HEK293 (cell line): ENCODE results near the gene PTGER4.

Experiments used
- CTCF ChIA-PET: fragments of 350-600 bp; formaldehyde crosslinking; extraction: SDS; loops from one replicate; lab custom pipeline; 2021; ENCODE audit warnings: antibody characterized with exemption; lab: Yijun Ruan, JAX
- POLR2A ChIA-PET: fragments of 300-600 bp; formaldehyde crosslinking; extraction: SDS; loops from one replicate; lab custom pipeline; 2020; ENCODE audit warnings: antibody characterized with exemption, inconsistent platforms; lab: Yijun Ruan, JAX
- H3K27ac ChIP-seq: fragments of 200-500 bp; sonication (Bioruptor generic); 2 replicates; pipeline ENCODE4 v1.5.1; 2014; ENCODE audit warnings: low read depth, low read length, control low read depth, inconsistent platforms; ENCODE audit errors: extremely low read depth
- H3K36me3 ChIP-seq, 2 experiments: fragments of 200-500 bp in 1 of 2; sonication (Bioruptor generic) in 1 of 2; 1 replicate in 1 of 2; 2 replicates in 1 of 2; pipeline ENCODE4 v1.5.1; 2014 to 2017; ENCODE audit warnings: inconsistent platforms in 2 of 2, low read length in 2 of 2; ENCODE audit not compliant: control insufficient read depth in 2 of 2, insufficient read depth in 1 of 2
- H3K4me1 ChIP-seq: fragments of 200-500 bp; sonication (Bioruptor generic); 2 replicates; pipeline ENCODE4 v1.5.1; 2014; ENCODE audit warnings: mild to moderate bottlenecking, low read length, inconsistent platforms; ENCODE audit not compliant: control insufficient read depth, insufficient read depth
- H3K4me3 ChIP-seq: 2 replicates; pipeline ENCODE4 v1.5.1; 2011; ENCODE audit warnings: low read depth, mild to moderate bottlenecking, control low read depth, low read length, moderate library complexity
- H3K9me3 ChIP-seq: fragments of 200-500 bp; sonication (Bioruptor generic); 2 replicates; pipeline ENCODE4 v1.5.1; 2014; ENCODE audit warnings: low read depth, low read length, inconsistent platforms; ENCODE audit not compliant: control insufficient read depth, insufficient read depth
- GLI2 ChIP-seq: fragments of 450-650 bp; formaldehyde crosslinking; IDR thresholded peaks from 2 replicates; pipeline ENCODE4; 2017; ENCODE audit warnings: missing biosample characterization, missing genetic modification characterization, low read depth, borderline replicate concordance
- HOXA7 ChIP-seq: sonication (generic); formaldehyde crosslinking; IDR thresholded peaks from 2 replicates; pipeline ENCODE4 v1.8.1; 2022; ENCODE audit warnings: missing genetic modification reagents, borderline replicate concordance
- PRDM1 ChIP-seq: fragments of 450-650 bp; formaldehyde crosslinking; IDR thresholded peaks from 2 replicates; pipeline ENCODE4; 2016; ENCODE audit warnings: missing biosample characterization, missing genetic modification characterization
- WT1 ChIP-seq: fragments of 450-650 bp; formaldehyde crosslinking; IDR thresholded peaks from 2 replicates; pipeline ENCODE4 v1.5.1; 2016; ENCODE audit warnings: missing biosample characterization, missing genetic modification characterization
- ZBTB11 ChIP-seq: fragments of 450-650 bp; formaldehyde crosslinking; conservative IDR thresholded peaks from 2 replicates; pipeline ENCODE4 v1.5.1; 2016; ENCODE audit warnings: low read depth, missing biosample characterization, missing genetic modification characterization
- ZBTB20 ChIP-seq: fragments of 450-650 bp; formaldehyde crosslinking; IDR thresholded peaks from 2 replicates; pipeline ENCODE4 v1.5.1; 2016; ENCODE audit warnings: missing biosample characterization, missing genetic modification characterization
- ZNF223 ChIP-seq: fragments of 450-650 bp; formaldehyde crosslinking; IDR thresholded peaks from 2 replicates; pipeline ENCODE4 v1.5.1; 2016; ENCODE audit warnings: missing biosample characterization, missing genetic modification characterization
- ZNF239 ChIP-seq: fragments of 450-650 bp; formaldehyde crosslinking; IDR thresholded peaks from 2 replicates; pipeline ENCODE4 v1.5.1; 2016; ENCODE audit warnings: missing biosample characterization, missing genetic modification characterization
- ZNF394 ChIP-seq: fragments of 450-650 bp; formaldehyde crosslinking; IDR thresholded peaks from 2 replicates; pipeline ENCODE4 v1.5.1; 2016; ENCODE audit warnings: missing biosample characterization, missing genetic modification characterization, mild to moderate bottlenecking, moderate library complexity, borderline replicate concordance
- ZNF423 ChIP-seq: fragments of 450-650 bp; formaldehyde crosslinking; IDR thresholded peaks from 2 replicates; pipeline ENCODE4 v1.5.1; 2016; ENCODE audit warnings: missing biosample characterization, missing genetic modification characterization
- ZNF48 ChIP-seq: fragments of 450-650 bp; formaldehyde crosslinking; IDR thresholded peaks from 2 replicates; pipeline ENCODE4 v1.5.1; 2016; ENCODE audit warnings: missing biosample characterization, missing genetic modification characterization
- ZNF549 ChIP-seq: fragments of 450-650 bp; IDR thresholded peaks from 2 replicates; pipeline ENCODE4 v1.5.1; 2018; ENCODE audit warnings: missing biosample characterization, missing genetic modification characterization, mild to moderate bottlenecking, inconsistent platforms, moderate library complexity
- ZNF670 ChIP-seq: fragments of 450-650 bp; formaldehyde crosslinking; IDR thresholded peaks from 2 replicates; pipeline ENCODE4 v1.5.1; 2016; ENCODE audit warnings: missing biosample characterization, missing genetic modification characterization, low read depth
- ZNF776 ChIP-seq: fragments of 450-650 bp; formaldehyde crosslinking; IDR thresholded peaks from 2 replicates; pipeline ENCODE4 v1.5.0; 2017; ENCODE audit warnings: missing biosample characterization, missing genetic modification characterization, borderline replicate concordance
- ZNF791 ChIP-seq: fragments of 450-650 bp; formaldehyde crosslinking; IDR thresholded peaks from 2 replicates; pipeline ENCODE4 v1.5.1; 2016; ENCODE audit warnings: missing biosample characterization, missing genetic modification characterization
- ZSCAN23 ChIP-seq: fragments of 450-650 bp; formaldehyde crosslinking; IDR thresholded peaks from 2 replicates; pipeline ENCODE4 v1.5.1; 2016; ENCODE audit warnings: missing biosample characterization, missing genetic modification characterization
- TF ChIP-seq, protein P1 (sequence below): fragments of 450-650 bp; formaldehyde crosslinking; optimal IDR thresholded peaks from 2 replicates; pipeline ENCODE3; 2016; ENCODE audit warnings: missing biosample characterization, mild to moderate bottlenecking, missing genetic modification characterization
- TF ChIP-seq, protein P2 (sequence below): fragments of 450-650 bp; formaldehyde crosslinking; IDR thresholded peaks from 2 replicates; pipeline ENCODE4 v1.5.1; 2016; ENCODE audit warnings: missing biosample characterization, missing genetic modification characterization, low read depth

Gene PTGER4

GRCh38 chr5:40681363-40682153, 1.8 kb downstream of the PTGER4 start:
- Histone ChIP-seq H3K27ac (peak overlapping the region; percentile 28; the same call in 1 of the 2 replicates), H3K4me3 (peak overlapping the region; percentile 86), H3K9me3 (no peaks in the 10 kb centered on the region), H3K36me3 (peaks cover 0 to 12% of the 10 kb centered on the region in 2 experiments; a peak in 1 of 3 replicates), H3K4me1 (peaks cover 31% of the 10 kb centered on the region)
- TF ChIP-seq GLI2, result no peak
- no peak for TF ChIP-seq ZNF223 (tag by site-specific recombination)
- no peak for TF ChIP-seq ZNF394
- no peak for TF ChIP-seq ZSCAN23 (tag by site-specific recombination)
- TF ChIP-seq ZNF776 (tag by site-specific recombination), result no peak
- no peak for TF ChIP-seq HOXA7 (CRISPR knock-in tag)
- TF ChIP-seq ZNF670 (tag by site-specific recombination), result no peak
- CTCF ChIA-PET, result no interaction called here
- POLR2A ChIA-PET, result interaction anchor here (1.1 kb wide), 1 partner anchor 271 kb away, joined by 3 read pairs; no protein-coding TSS in a partner anchor

GRCh38 chr5:40682154-40683017, 2.7 kb downstream of the PTGER4 start:
- Histone ChIP-seq H3K4me1 (peaks cover 29% of the 10 kb centered on the region), H3K9me3 (no peaks in the 10 kb centered on the region), H3K36me3 (peaks cover 0 to 12% of the 10 kb centered on the region in 2 experiments; a peak in 2 of 3 replicates), H3K27ac (peak overlapping the region; percentile 31; the same call in 1 of the 2 replicates), H3K4me3 (peak overlapping the region; percentile 86)
- TF ChIP-seq PRDM1 (tag by site-specific recombination) (no peak), ZNF791 (tag by site-specific recombination) (no peak), ZBTB11 (tag by site-specific recombination) (no peak), ZNF423 (tag by site-specific recombination) (no peak)
- TF ChIP-seq, protein P1, sequence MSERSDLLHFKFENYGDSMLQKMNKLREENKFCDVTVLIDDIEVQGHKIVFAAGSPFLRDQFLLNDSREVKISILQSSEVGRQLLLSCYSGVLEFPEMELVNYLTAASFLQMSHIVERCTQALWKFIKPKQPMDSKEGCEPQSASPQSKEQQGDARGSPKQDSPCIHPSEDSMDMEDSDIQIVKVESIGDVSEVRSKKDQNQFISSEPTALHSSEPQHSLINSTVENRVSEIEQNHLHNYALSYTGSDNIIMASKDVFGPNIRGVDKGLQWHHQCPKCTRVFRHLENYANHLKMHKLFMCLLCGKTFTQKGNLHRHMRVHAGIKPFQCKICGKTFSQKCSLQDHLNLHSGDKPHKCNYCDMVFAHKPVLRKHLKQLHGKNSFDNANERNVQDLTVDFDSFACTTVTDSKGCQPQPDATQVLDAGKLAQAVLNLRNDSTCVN, result no peak
- POLR2A ChIA-PET, result interaction anchor here (0.6 kb wide), 1 partner anchor 138 kb away, joined by 3 read pairs; no protein-coding TSS in a partner anchor
- CTCF ChIA-PET, result interaction anchor here (0.6 to 1.1 kb wide), 4 partner anchors 33 to 1086 kb away, joined by 3 read pairs; no protein-coding TSS in a partner anchor

GRCh38 chr5:40683305-40683704, 3.6 kb downstream of the PTGER4 start:
- ChIA-PET CTCF (interaction anchor here (0.6 to 1.6 kb wide), 5 partner anchors 51 to 1087 kb away, joined by 3 to 7 read pairs (median 3); no protein-coding TSS in a partner anchor), POLR2A (no interaction called here)
- no peak overlapping the region for H3K27ac ChIP-seq
- no peak for TF ChIP-seq WT1
- no peak for TF ChIP-seq ZNF549 (tag by site-specific recombination)
- TF ChIP-seq ZNF48 (tag by site-specific recombination), result no peak
- TF ChIP-seq, protein P2, sequence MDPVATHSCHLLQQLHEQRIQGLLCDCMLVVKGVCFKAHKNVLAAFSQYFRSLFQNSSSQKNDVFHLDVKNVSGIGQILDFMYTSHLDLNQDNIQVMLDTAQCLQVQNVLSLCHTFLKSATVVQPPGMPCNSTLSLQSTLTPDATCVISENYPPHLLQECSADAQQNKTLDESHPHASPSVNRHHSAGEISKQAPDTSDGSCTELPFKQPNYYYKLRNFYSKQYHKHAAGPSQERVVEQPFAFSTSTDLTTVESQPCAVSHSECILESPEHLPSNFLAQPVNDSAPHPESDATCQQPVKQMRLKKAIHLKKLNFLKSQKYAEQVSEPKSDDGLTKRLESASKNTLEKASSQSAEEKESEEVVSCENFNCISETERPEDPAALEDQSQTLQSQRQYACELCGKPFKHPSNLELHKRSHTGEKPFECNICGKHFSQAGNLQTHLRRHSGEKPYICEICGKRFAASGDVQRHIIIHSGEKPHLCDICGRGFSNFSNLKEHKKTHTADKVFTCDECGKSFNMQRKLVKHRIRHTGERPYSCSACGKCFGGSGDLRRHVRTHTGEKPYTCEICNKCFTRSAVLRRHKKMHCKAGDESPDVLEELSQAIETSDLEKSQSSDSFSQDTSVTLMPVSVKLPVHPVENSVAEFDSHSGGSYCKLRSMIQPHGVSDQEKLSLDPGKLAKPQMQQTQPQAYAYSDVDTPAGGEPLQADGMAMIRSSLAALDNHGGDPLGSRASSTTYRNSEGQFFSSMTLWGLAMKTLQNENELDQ (tag by site-specific recombination), result no peak
- TF ChIP-seq ZBTB20 (tag by site-specific recombination), result peak; percentile 50
- no peak for TF ChIP-seq ZNF239 (tag by site-specific recombination)
- peaks cover 0 to 12% of the 10 kb centered on the region in 2 experiments; a peak in 2 of 3 replicates for H3K36me3 ChIP-seq
- no peaks in the 10 kb centered on the region for H3K9me3 ChIP-seq
- H3K4me1 ChIP-seq, result peaks cover 28% of the 10 kb centered on the region
- peak overlapping the region; percentile 86 for H3K4me3 ChIP-seq
